ENCODE data around the gene ERBB3.
A peak's percentile ranks its signal among the peaks of the same experiment; 100 is the strongest.

ERBB3 gene

DNA sequence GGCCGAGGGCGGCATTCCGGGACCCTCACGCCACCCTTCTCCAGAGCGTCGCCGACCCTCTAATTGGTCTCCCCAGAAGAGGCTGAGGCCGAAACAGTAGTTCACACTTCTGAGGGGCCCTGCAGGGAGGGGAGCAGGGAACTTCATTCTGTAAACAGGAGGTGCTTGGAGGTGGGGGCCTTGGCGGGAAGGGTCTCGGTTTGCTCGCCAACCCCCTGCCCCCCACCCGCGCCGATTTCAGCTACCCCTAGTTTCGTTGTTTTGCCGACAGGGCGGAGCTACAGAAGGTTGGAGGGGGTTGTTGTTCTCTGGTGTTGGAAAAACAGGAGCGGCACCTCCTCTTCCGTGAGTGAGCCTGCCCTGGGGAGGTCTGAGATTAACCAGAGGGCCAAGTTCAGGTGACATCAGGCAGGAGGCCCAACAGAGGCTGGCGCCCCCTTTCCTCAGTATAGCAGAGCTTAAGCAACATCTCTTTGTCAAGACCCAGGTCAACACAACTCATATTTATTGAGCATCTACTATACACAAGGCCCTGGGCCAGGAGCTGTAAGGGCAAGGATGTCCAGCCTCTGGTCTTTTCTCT is 682 bp downstream of the ERBB3 start:
- DNase-seq = no peak

DNA sequence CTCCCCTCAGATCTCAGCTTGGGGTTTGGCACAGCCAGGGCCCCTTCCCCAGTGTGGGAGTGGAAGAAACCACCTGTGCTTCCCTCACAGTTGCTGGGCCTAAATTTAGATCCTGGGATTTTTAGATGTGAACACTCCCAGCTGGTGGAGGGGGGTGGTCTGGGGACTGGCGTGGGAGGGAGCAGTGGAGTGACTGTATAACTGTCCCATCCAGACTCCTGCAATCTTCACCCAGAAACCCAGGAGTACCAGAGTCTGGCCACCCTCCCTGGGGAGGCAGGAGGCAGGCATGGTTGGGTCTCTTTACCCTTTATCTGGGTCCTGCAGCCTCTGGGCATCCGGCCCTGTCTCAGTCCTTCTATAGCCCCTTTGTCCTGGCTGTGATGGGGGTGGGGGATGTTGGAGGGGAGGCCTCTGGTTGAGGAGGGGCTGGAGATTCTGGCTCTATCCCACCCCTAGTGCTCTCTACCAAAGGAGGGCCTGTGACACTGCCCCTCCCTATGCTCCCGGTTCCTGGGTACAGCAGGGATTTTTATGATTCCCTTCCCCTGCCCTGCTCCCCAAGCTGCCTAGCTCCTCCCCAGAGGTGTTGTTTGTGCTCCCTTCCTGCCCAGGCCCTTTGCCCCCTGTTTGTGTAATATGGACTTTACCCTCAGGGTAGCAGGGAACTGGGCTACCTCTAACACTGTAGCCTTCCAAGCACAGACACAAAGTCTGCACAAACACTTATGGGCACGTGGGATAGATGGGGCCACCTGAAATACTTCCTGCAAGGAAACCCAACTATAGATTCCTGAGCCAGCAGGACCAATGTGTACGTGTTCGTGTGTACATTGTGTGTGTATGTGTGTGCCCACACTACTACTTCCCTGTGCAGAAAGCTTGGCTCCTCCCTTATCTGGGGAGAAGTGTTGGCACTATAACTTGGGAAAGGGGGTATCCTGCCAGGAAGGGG is 1.7 kb downstream of the ERBB3 start:
- DNase-seq = no peak

DNA sequence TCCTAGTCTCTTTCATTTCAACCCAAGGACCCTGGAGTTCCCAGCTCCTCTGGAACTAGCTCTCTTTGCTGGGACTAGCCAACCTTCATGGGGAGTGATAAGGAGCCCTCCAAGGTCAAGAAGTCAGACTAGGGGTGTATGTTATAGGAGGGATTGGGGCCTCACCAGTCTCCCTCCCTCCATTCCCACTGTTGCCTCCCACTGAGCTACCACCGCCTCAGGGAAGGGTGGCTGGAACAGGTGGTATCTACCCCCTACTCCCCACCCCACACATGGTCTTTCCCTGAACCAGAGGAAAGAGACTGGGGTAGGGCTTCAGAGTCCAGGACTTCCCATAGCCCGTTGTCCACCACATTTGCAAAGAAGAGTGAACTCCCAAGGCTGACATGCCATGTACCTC is 2.4 kb downstream of the ERBB3 start:
- DNase-seq = no peak

- DNase-seq = no peak
These were observed 3.0 kb downstream of the ERBB3 start for GRCh38 chr12:56082967-56083366.

DNA sequence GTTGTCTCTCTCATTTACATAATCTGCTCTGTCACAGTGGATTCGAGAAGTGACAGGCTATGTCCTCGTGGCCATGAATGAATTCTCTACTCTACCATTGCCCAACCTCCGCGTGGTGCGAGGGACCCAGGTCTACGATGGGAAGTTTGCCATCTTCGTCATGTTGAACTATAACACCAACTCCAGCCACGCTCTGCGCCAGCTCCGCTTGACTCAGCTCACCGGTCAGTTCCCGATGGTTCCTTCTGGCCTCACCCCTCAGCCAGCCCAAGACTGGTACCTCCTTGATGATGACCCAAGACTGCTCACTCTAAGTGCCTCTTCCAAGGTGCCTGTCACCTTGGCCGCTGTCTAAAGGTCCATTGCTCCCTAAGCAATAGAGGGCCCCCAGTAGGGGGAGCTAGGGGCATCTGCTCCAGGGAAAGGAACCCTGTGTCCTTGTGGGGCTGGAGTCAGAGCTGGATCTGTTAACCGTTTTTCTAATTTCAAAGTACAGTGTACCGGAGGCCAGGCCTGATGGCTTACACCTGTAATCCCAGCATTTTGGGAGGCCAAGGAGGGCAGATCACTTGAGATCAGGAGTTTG is 5.1 kb downstream of the ERBB3 start:
- no peak for DNase-seq

GRCh38 chr12:56086096-56086495 is 6.1 kb downstream of the ERBB3 start:
- no peak for DNase-seq

GRCh38 chr12:56086608-56087007 is 6.6 kb downstream of the ERBB3 start:
- no peak for DNase-seq

GRCh38 chr12:56087220-56087619 is 7.3 kb downstream of the ERBB3 start:
- DNase-seq = no peak

DNA sequence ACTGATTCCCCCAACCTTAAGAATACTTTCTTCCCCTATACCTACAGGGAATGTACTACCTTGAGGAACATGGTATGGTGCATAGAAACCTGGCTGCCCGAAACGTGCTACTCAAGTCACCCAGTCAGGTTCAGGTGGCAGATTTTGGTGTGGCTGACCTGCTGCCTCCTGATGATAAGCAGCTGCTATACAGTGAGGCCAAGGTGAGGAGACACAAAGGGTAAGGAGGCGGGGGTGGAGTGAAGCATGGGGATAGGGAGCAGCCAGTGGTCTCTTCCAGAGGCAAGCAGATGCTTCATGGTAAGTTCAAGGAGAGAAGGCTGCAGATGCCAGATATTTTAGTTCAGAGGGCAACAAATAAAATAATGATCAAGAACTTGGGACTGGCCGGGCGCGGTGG is 17.8 kb downstream of the ERBB3 start:
- no peak for DNase-seq

DNA sequence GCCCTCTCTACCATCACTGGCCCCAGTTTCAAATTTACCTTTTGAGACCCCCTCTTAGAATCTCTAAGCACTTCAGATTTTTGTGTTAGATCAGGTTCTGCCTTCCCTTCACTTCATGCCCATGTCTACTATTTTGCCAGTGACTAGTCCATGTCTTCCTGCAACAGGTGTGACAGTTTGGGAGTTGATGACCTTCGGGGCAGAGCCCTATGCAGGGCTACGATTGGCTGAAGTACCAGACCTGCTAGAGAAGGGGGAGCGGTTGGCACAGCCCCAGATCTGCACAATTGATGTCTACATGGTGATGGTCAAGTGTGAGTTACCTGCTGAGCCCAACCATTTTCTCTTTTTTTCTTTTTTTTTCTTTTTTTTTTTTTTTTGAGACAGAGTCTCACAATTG is 18.6 kb downstream of the ERBB3 start:
- no peak for DNase-seq

DNA sequence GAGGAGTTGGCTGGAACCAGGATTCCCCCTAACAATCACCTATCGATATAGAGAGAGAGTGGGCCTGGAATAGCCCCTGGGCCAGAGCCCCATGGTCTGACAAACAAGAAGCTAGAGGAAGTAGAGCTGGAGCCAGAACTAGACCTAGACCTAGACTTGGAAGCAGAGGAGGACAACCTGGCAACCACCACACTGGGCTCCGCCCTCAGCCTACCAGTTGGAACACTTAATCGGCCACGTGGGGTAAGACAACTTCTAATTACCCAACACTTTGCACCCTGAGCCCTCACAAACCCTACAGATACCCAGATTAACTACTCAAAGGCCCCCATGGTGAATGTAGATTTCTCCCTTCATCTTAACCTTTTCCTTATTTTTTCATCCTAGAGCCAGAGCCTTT is 19.8 kb downstream of the ERBB3 start:
- no peak for DNase-seq

- no peak for DNase-seq
These were observed 21.1 kb downstream of the ERBB3 start for GRCh38 chr12:56101045-56101444.

DNA sequence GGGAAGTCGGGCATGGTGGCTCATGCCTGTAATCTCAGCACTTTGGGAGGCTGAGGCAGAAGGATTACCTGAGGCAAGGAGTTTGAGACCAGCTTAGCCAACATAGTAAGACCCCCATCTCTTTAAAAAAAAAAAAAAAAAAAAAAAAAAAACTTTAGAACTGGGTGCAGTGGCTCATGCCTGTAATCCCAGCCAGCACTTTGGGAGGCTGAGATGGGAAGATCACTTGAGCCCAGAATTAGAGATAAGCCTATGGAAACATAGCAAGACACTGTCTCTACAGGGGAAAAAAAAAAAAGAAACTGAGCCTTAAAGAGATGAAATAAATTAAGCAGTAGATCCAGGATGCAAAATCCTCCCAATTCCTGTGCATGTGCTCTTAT is 22.7 kb downstream of the ERBB3 start:
- DNase-seq = no peak

DNA sequence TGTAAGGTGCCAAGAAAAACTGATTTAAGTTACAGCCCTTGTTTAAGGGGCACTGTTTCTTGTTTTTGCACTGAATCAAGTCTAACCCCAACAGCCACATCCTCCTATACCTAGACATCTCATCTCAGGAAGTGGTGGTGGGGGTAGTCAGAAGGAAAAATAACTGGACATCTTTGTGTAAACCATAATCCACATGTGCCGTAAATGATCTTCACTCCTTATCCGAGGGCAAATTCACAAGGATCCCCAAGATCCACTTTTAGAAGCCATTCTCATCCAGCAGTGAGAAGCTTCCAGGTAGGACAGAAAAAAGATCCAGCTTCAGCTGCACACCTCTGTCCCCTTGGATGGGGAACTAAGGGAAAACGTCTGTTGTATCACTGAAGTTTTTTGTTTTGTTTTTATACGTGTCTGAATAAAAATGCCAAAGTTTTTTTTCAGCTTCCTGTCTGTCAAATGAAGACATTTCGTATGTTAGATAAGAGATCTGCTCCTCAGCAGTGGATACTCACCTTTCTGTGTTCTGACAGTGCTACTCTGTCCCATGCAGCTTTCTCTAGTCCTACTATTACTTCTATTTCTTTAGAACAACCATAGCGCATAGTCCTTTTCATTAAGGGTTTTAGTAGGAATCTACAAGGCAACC is 23.2 kb downstream of the ERBB3 start:
- no peak for DNase-seq

- DNase-seq = no peak
These were observed 23.8 kb downstream of the ERBB3 start for GRCh38 chr12:56103823-56104108.

DNA sequence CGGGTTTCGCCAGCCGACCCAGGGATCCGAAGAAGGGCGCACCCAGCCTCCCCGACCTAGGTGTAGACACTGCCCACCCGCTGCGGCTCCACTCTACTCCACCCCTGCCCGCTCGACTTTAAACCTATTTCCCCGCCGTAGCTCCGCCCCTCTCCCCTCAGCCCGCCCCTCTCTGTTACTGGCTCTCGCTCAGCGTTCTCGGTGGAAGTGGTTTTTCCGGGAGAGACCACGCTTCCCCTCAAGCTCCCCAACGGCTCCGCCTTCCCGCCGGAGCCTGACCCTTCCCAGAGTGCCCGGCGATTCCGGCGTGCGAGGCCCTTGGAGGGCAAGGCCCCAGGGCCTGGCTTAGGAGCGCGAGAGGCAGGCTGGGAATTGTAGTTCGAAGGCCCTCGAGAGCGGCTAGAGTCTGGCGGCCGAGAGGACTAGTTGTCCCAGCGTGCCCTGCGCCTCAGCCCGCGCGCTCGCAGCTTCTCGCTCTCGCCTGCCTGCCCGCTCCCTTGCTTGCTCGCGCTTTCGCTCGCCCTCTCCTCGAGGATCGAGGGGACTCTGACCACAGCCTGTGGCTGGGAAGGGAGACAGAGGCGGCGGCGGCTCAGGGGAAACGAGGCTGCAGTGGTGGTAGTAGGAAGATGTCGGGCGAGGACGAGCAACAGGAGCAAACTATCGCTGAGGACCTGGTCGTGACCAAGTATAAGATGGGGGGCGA is 24.3 kb downstream of the ERBB3 start, which contains the start of gene PA2G4:
Gene PA2G4, plus strand, starts transcription at position 451 of the 706 bp plus-strand sequence. Its CDS starts 179 bp downstream, at position 630.
- DNase-seq = peak; percentile 97

GRCh38 chr12:56104815-56105608 is 25.0 kb downstream of the ERBB3 start:
- peak; percentile 4 for DNase-seq

DNA sequence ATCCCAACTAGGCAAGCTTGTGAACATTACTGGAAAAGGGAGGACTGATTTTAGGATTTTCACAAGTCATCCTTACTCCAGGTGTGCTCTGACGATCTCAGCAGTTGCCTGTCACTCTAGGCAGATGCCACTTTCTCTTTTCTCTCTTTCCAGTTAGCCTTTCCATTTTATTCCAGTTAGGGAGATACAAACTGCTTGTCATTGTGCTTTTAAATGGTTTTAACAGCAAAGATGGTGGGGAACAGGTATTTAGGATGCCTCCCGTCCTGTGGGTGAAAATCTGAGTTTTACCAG is 25.6 kb downstream of the ERBB3 start:
- no peak for DNase-seq

DNA sequence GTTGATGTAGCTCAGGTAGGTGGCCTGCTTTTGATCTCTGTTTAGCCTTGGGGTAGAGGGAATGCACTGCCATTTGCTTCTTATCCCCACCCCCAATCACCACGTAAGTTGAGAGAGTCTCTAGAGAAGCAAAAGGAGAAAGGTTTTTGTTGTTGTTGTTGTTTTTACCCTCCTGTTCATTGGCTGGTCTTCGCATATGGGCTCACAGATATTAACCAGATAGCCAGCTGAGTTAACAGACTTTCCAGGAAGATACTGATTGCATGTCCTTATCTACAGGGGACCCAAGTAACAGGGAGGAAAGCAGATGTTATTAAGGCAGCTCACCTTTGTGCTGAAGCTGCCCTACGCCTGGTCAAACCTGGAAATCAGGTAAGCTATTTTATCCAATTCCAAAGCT is 27.3 kb downstream of the ERBB3 start:
- no peak for DNase-seq

GRCh38 chr12:56110571-56110970 is 30.6 kb downstream of the ERBB3 start:
- DNase-seq = no peak

GRCh38 chr12:56114084-56114483 is 34.1 kb downstream of the ERBB3 start:
- no peak for DNase-seq

DNA sequence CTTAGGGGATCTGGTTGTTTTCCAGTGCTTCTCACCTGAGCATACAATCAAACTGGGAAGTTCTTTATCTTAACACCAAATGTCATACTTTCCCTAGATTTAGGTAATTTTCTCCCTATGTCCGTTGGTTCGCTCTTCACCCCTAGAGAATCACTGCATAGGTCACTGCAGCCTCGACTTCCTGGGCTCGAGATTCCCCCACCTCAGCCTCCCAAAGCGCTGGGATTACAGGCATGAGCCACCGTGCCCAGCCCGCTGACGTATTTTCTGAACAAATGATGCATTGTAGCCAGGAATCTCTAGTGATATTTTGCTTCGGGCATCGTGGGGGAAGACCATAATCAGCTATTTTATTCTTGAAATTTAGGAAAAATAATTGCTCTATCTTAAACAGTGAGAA is 35.4 kb downstream of the ERBB3 start:
- DNase-seq = no peak
